PC-9 (cell line): ENCODE results near the gene RCE1.

Source experiments
- EZH2 ChIP-seq: fragments of 200-600 bp; sonication (generic); IDR thresholded peaks from 2 replicates; pipeline ENCODE4 v1.8.0; 2017; ENCODE audit warnings: antibody characterized with exemption, low read depth
- TF ChIP-seq, protein P1 (sequence below): fragments of 200-600 bp; sonication (generic); conservative IDR thresholded peaks from 2 replicates; pipeline ENCODE4 v1.6.1; 2017; ENCODE audit warnings: mixed run types, antibody characterized with exemption, mild to moderate bottlenecking, moderate library complexity

GRCh38 chr11:66842896-66843775 lies at the start of gene RCE1:
- TF ChIP-seq, protein P1, sequence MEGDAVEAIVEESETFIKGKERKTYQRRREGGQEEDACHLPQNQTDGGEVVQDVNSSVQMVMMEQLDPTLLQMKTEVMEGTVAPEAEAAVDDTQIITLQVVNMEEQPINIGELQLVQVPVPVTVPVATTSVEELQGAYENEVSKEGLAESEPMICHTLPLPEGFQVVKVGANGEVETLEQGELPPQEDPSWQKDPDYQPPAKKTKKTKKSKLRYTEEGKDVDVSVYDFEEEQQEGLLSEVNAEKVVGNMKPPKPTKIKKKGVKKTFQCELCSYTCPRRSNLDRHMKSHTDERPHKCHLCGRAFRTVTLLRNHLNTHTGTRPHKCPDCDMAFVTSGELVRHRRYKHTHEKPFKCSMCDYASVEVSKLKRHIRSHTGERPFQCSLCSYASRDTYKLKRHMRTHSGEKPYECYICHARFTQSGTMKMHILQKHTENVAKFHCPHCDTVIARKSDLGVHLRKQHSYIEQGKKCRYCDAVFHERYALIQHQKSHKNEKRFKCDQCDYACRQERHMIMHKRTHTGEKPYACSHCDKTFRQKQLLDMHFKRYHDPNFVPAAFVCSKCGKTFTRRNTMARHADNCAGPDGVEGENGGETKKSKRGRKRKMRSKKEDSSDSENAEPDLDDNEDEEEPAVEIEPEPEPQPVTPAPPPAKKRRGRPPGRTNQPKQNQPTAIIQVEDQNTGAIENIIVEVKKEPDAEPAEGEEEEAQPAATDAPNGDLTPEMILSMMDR, result no peak
- TF ChIP-seq EZH2, result no peak
